H1 (cell line): Measurements from ENCODE around the gene GADD45A. TPM values are rescaled to one million over a fixed set of nuclear protein-coding genes. Genes with fewer than 3 reads are reported as not detected.

Source experiments
- CTCF ChIA-PET: fragments of 300-600 bp; sonication (Branson Sonifier 250); formaldehyde crosslinking; loops from one replicate; lab custom pipeline; 2021; ENCODE audit not compliant: partially characterized antibody; lab: Charles Lee
- POLR2A ChIA-PET: fragments of 300-600 bp; sonication (Branson Sonifier 250); formaldehyde crosslinking; loops from one replicate; lab custom pipeline; 2021; ENCODE audit warnings: inconsistent platforms; ENCODE audit not compliant: partially characterized antibody; lab: Charles Lee
- DNase-seq, 2 experiments: peaks; one replicate each; pipeline versions ENCODE4 v3.0.0 to v3.0.0-alpha.2; 2010 to 2022; ENCODE audit warnings: low spot score in 2 of 2, low read depth in 1 of 2, mixed read lengths in 1 of 2
- FAIRE-seq: peaks from 2 replicates; lab custom pipeline; 2011; peaks lifted over from hg19 to GRCh38; lab: Jason Lieb, UNC
- H2AFZ ChIP-seq: 2 replicates; pipeline ENCODE4 v1.8.1; 2012; ENCODE audit warnings: low read length, inconsistent platforms
- H2AK5ac ChIP-seq: 2 replicates; pipeline ENCODE4 v1.6.1; 2013; ENCODE audit warnings: low read depth, low read length
- H2BK120ac ChIP-seq: replicated peaks from 2 replicates; pipeline ENCODE3; 2013; ENCODE audit warnings: low read depth, low read length, inconsistent platforms
- H2BK12ac ChIP-seq: 2 replicates; pipeline ENCODE4 v1.6.1; 2013; ENCODE audit warnings: low read depth, low read length
- H2BK15ac ChIP-seq: 2 replicates; pipeline ENCODE4 v1.6.1; 2013; ENCODE audit warnings: low read length
- H2BK20ac ChIP-seq: 2 replicates; pipeline ENCODE4 v1.6.1; 2013; ENCODE audit warnings: low read length
- H2BK5ac ChIP-seq: 2 replicates; pipeline ENCODE4 v1.6.1; 2013; ENCODE audit warnings: low read depth, low read length
- H3K14ac ChIP-seq: 2 replicates; pipeline ENCODE4 v1.6.1; 2013; ENCODE audit warnings: inconsistent platforms; ENCODE audit not compliant: insufficient read length
- H3K18ac ChIP-seq: 2 replicates; pipeline ENCODE4 v1.6.1; 2013; ENCODE audit warnings: low read length; ENCODE audit errors: extremely low read depth
- H3K23ac ChIP-seq: 2 replicates; pipeline ENCODE4 v1.6.1; 2013; ENCODE audit warnings: inconsistent platforms; ENCODE audit not compliant: insufficient read length
- H3K23me2 ChIP-seq: 2 replicates; pipeline ENCODE4 v1.6.1; 2013; ENCODE audit warnings: low read depth, low read length
- H3K27ac ChIP-seq: 2 replicates; pipeline ENCODE4 v1.6.1; 2011; ENCODE audit warnings: low read depth, low read length, inconsistent platforms
- H3K27me3 ChIP-seq, 4 experiments: replicated peaks in 1 of 4; 1 replicate in 1 of 4; 2 replicates in 3 of 4; pipeline versions ENCODE4 v1.6.1 to v1.8.1; 2011 to 2013; ENCODE audit warnings: low read length in 3 of 4, mild to moderate bottlenecking in 3 of 4, inconsistent platforms in 2 of 4, mixed read lengths in 2 of 4, moderate library complexity in 1 of 4; ENCODE audit not compliant: control insufficient read depth in 3 of 4, insufficient read depth in 3 of 4; ENCODE audit errors: extremely low read depth in 1 of 4
- H3K36me3 ChIP-seq, 4 experiments: 2 replicates each; pipeline versions ENCODE4 v1.6.1 to v1.8.1; 2011 to 2013; ENCODE audit warnings: mild to moderate bottlenecking in 4 of 4, low read length in 3 of 4, moderate library complexity in 2 of 4, control low read depth in 1 of 4, inconsistent platforms in 1 of 4; ENCODE audit not compliant: insufficient read depth in 4 of 4, control insufficient read depth in 2 of 4
- H3K4ac ChIP-seq: replicated peaks from 2 replicates; pipeline ENCODE3; 2013; ENCODE audit warnings: low read length, low read depth, mixed read lengths, inconsistent platforms; ENCODE audit not compliant: insufficient read length
- H3K4me1 ChIP-seq, 4 experiments: replicated peaks in 1 of 4; 1 replicate in 1 of 4; 2 replicates in 3 of 4; pipeline versions ENCODE4 v1.6.1 to v1.8.1; 2011 to 2013; ENCODE audit warnings: low read length in 3 of 4, inconsistent platforms in 2 of 4, mixed read lengths in 1 of 4; ENCODE audit not compliant: insufficient read depth in 4 of 4, control insufficient read depth in 3 of 4
- H3K4me2 ChIP-seq, 2 experiments: 2 replicates each; pipeline versions ENCODE4 v1.6.1 to v1.8.1; 2011 to 2013; ENCODE audit warnings: low read depth in 2 of 2, low read length in 2 of 2, control low read depth in 1 of 2, inconsistent platforms in 1 of 2, mild to moderate bottlenecking in 1 of 2; ENCODE audit not compliant: insufficient read depth in 1 of 2
- H3K4me3 ChIP-seq, 4 experiments: fragments of 200-600, 300-600 bp in 1 of 4; sonication (generic), shearing (Covaris generic), sonication (Bioruptor Twin) in 1 of 4; 2 replicates each; pipeline versions ENCODE4 v1.5.1 to v1.8.1; 2011 to 2016; ENCODE audit warnings: low read length in 4 of 4, low read depth in 3 of 4, control low read depth in 2 of 4, inconsistent platforms in 2 of 4, mild to moderate bottlenecking in 2 of 4, mixed read lengths in 1 of 4, moderate library complexity in 1 of 4; ENCODE audit not compliant: insufficient read depth in 2 of 4; ENCODE audit errors: extremely low read depth in 1 of 4
- H3K56ac ChIP-seq: replicated peaks from 2 replicates; pipeline ENCODE3; 2013; ENCODE audit warnings: low read depth, mild to moderate bottlenecking, mixed read lengths, low read length, inconsistent platforms; ENCODE audit not compliant: insufficient read length
- H3K79me1 ChIP-seq: 2 replicates; pipeline ENCODE4 v1.6.1; 2013; ENCODE audit warnings: low read depth, low read length, control low read depth
- H3K79me2 ChIP-seq, 2 experiments: 2 replicates each; pipeline versions ENCODE4 v1.6.1 to v1.8.1; 2012 to 2013; ENCODE audit warnings: low read length in 2 of 2, mild to moderate bottlenecking in 2 of 2, inconsistent platforms in 1 of 2; ENCODE audit not compliant: insufficient read depth in 2 of 2, control insufficient read depth in 1 of 2
- H3K9ac ChIP-seq, 4 experiments: replicated peaks in 1 of 4; 1 replicate in 1 of 4; 2 replicates in 3 of 4; pipeline versions ENCODE4 v1.6.1 to v1.8.1; 2011 to 2013; ENCODE audit warnings: low read depth in 3 of 4, low read length in 3 of 4, control low read depth in 2 of 4, mild to moderate bottlenecking in 2 of 4, moderate library complexity in 2 of 4, inconsistent platforms in 1 of 4; ENCODE audit errors: extremely low read depth in 1 of 4
- H3K9me3 ChIP-seq, 2 experiments: 2 replicates each; pipeline versions ENCODE4 v1.6.1 to v1.8.1; 2012 to 2013; ENCODE audit warnings: mild to moderate bottlenecking in 2 of 2, moderate library complexity in 2 of 2, control low read depth in 1 of 2, inconsistent platforms in 1 of 2, low read depth in 1 of 2, low read length in 1 of 2, mixed read lengths in 1 of 2; ENCODE audit not compliant: insufficient read depth in 2 of 2
- H4K20me1 ChIP-seq, 2 experiments: replicated peaks in 1 of 2; 2 replicates each; pipeline versions ENCODE3 to v1.8.1; 2011 to 2013; ENCODE audit warnings: inconsistent platforms in 2 of 2, low read length in 2 of 2, mild to moderate bottlenecking in 1 of 2; ENCODE audit not compliant: insufficient read depth in 2 of 2, control insufficient read depth in 1 of 2
- H4K5ac ChIP-seq: 2 replicates; pipeline ENCODE4 v1.6.1; 2013; ENCODE audit warnings: low read length, low read depth, mixed read lengths, inconsistent platforms; ENCODE audit not compliant: insufficient read length
- H4K8ac ChIP-seq: 2 replicates; pipeline ENCODE4 v1.8.0; 2013; ENCODE audit warnings: mild to moderate bottlenecking, moderate library complexity, low read length, inconsistent platforms; ENCODE audit not compliant: insufficient read depth; ENCODE audit errors: extremely low read depth
- H4K91ac ChIP-seq: replicated peaks from 2 replicates; pipeline ENCODE3; 2013; ENCODE audit warnings: low read length, mixed read lengths, inconsistent platforms; ENCODE audit not compliant: insufficient read length
- ASH2L ChIP-seq: fragments of 200-600, 300-600 bp; sonication (generic); IDR thresholded peaks from one replicate; pipeline ENCODE4 v1.7.1; 2017; ENCODE audit warnings: low read length
- ATF3 ChIP-seq: IDR thresholded peaks from 2 replicates; pipeline ENCODE4 v1.6.1; 2011; ENCODE audit warnings: low read depth, mild to moderate bottlenecking, low read length; ENCODE audit not compliant: insufficient read depth
- GABPA ChIP-seq: IDR thresholded peaks from 2 replicates; pipeline ENCODE4 v1.6.1; 2011; ENCODE audit warnings: mild to moderate bottlenecking, low read length, moderate library complexity, borderline replicate concordance; ENCODE audit not compliant: insufficient read depth
- NANOG ChIP-seq: IDR thresholded peaks from 2 replicates; pipeline ENCODE4 v1.6.1; 2011; ENCODE audit warnings: low read length, low read depth, mild to moderate bottlenecking, inconsistent platforms; ENCODE audit not compliant: insufficient read depth, poor library complexity, severe bottlenecking
- POU5F1 ChIP-seq: IDR thresholded peaks from 2 replicates; pipeline ENCODE4 v1.6.1; 2011; ENCODE audit warnings: low read depth, mild to moderate bottlenecking, low read length, moderate library complexity
- RAD21 ChIP-seq, 2 experiments: IDR thresholded peaks in 1 of 2; conservative IDR thresholded peaks in 1 of 2; 2 replicates each; pipeline ENCODE4 v1.6.1; 2011; ENCODE audit warnings: low read depth in 2 of 2, low read length in 2 of 2, improper control_type of control experiment in 1 of 2, inconsistent platforms in 1 of 2, mild to moderate bottlenecking in 1 of 2, moderate library complexity in 1 of 2
- RBBP5 ChIP-seq: IDR thresholded peaks from 2 replicates; pipeline ENCODE4 v1.7.1; 2012; ENCODE audit warnings: low read depth, mild to moderate bottlenecking, inconsistent platforms, low read length, moderate library complexity, borderline replicate concordance
- SIN3A ChIP-seq, 2 experiments: IDR thresholded peaks in 1 of 2; conservative IDR thresholded peaks in 1 of 2; 2 replicates each; pipeline ENCODE4 v1.6.1; 2011 to 2012; ENCODE audit warnings: low read length in 2 of 2, improper control_type of control experiment in 1 of 2, low read depth in 1 of 2, mild to moderate bottlenecking in 1 of 2
- SP1 ChIP-seq: IDR thresholded peaks from 2 replicates; pipeline ENCODE4 v1.6.1; 2011; ENCODE audit warnings: low read depth, low read length
- TCF12 ChIP-seq: IDR thresholded peaks from 2 replicates; pipeline ENCODE4 v1.6.1; 2011; ENCODE audit warnings: low read depth, mild to moderate bottlenecking, low read length
- ZNF274 ChIP-seq: IDR thresholded peaks from 2 replicates; pipeline ENCODE4 v1.7.0; 2012; ENCODE audit warnings: low read length, borderline replicate concordance; ENCODE audit errors: extremely low read depth
- WGBS, 2 experiments: shearing (Covaris generic) in 1 of 2; methylation state at CpG; one replicate each; pipeline versions ENCODE4 v1.1.6 to v1.1.7; 2013 to 2015; ENCODE audit warnings: low lambda C conversion rate in 2 of 2, mixed read lengths in 2 of 2, inconsistent platforms in 1 of 2, low coverage in 1 of 2, missing lambda C conversion rate in 1 of 2; ENCODE audit not compliant: insufficient replicate concordance in 2 of 2, insufficient coverage in 1 of 2, insufficient read length in 1 of 2; ENCODE audit errors: extremely low coverage in 1 of 2, missing lambda C conversion rate in 1 of 2; 5-methylcytosine and 5-hydroxymethylcytosine counted together
- polyA plus RNA-seq, 7 experiments: library from polyadenylated mRNA; depleted of rRNA in 3 of 7; stranded (reverse) in 5 of 7; unstranded in 2 of 7; fragments of >200 nt in 5 of 7; fragments of 200-250 nt in 2 of 7; gene quantifications; 1 replicate in 5 of 7; 2 replicates in 1 of 7; 4 replicates in 1 of 7; pipeline versions ENCODE4 v1.2.1 to v1.2.3, GENCODE V29; 2011 to 2013; ENCODE audit warnings: missing spikeins in 2 of 7, mixed read lengths in 2 of 7
- total RNA-seq: library from RNA; stranded (reverse); fragmentation: NEBNext Ultra II Directional; extraction: Animal tissue kit (Norgen Biotek cat#: 25700); gene quantifications from 2 replicates; pipeline ENCODE4 v1.2.1, GENCODE V29; 2021

GADD45A gene
- total and polyA plus RNA-seq, 2 of the 8 experiments (the other 6 are each of a cell fraction or from before 2014, with no cell fraction given) = 7.6 to 15.6 TPM

GRCh38 chr1:67647036-67647798 is 37.8 kb upstream of the GADD45A start:
- H2AFZ ChIP-seq = no peak overlapping the region
- 83% methylated on average over 7 of the region's 7 CpGs; no CpG with 5 or more reads in 1 of the 2 experiments for WGBS, 2 experiments
- no peak for TF ChIP-seq RBBP5
- no peak for TF ChIP-seq POU5F1
- no peak for TF ChIP-seq ZNF274
- TF ChIP-seq NANOG = no peak
- no peak for TF ChIP-seq SIN3A (conservative IDR thresholded peaks at IDR 0.05 in 1 of 2, IDR thresholded peaks at IDR 0.05 in 1 of 2; ENCODE audit: low read depth in 1 of 2, low read length in 2 of 2)
- no peak for TF ChIP-seq RAD21 (IDR thresholded peaks at IDR 0.05 in 1 of 2, conservative IDR thresholded peaks at IDR 0.05 in 1 of 2; ENCODE audit: low read depth in 2 of 2, low read length in 2 of 2)
- TF ChIP-seq ASH2L = no peak
- TF ChIP-seq SP1 = no peak
- TF ChIP-seq TCF12 = no peak
- TF ChIP-seq GABPA = no peak
- no peak for TF ChIP-seq ATF3

More at GRCh38 chr1:67647036-67647798, 37.8 kb upstream of the GADD45A start:
- no peaks in the 10 kb centered on the region for H3K36me3 ChIP-seq
- H4K8ac ChIP-seq = no peak overlapping the region
- no peak overlapping the region for H3K4me2 ChIP-seq
- H4K20me1 ChIP-seq = no peaks in the 10 kb centered on the region
- no peaks in the 10 kb centered on the region for H3K79me1 ChIP-seq
- no peak overlapping the region for H2BK15ac ChIP-seq
- H3K27ac ChIP-seq = no peak overlapping the region
- no peak overlapping the region for H3K23ac ChIP-seq
- no peak overlapping the region for H2AK5ac ChIP-seq
- no peak overlapping the region for H4K5ac ChIP-seq
- ChIA-PET CTCF (interaction anchor here (0.6 to 2.1 kb wide), 12 partner anchors 9 to 124 kb away, joined by 3 to 12 read pairs (median 4); partner anchors contain the start of gene GADD45A), POLR2A (no interaction called here)
- FAIRE-seq (no peak), DNase-seq (no peak)
- H4K91ac ChIP-seq = no peak overlapping the region
- H2BK12ac ChIP-seq = no peak overlapping the region
- no peak overlapping the region for H3K56ac ChIP-seq
- no peak overlapping the region for H3K9ac ChIP-seq
- H3K27me3 ChIP-seq = no peaks in the 10 kb centered on the region
- no peak overlapping the region for H3K4me3 ChIP-seq
- no peak overlapping the region for H2BK120ac ChIP-seq
- H3K79me2 ChIP-seq = no peaks in the 10 kb centered on the region
- H3K14ac ChIP-seq = no peak overlapping the region
- H3K4me1 ChIP-seq = no peaks in the 10 kb centered on the region; a peak in 1 of 7 replicates
- H2BK20ac ChIP-seq = no peak overlapping the region
- no peaks in the 10 kb centered on the region for H3K23me2 ChIP-seq
- no peak overlapping the region for H3K18ac ChIP-seq
- no peak overlapping the region for H3K4ac ChIP-seq
- H3K9me3 ChIP-seq = no peaks in the 10 kb centered on the region
- H2BK5ac ChIP-seq = no peak overlapping the region
